GM12875 (cell line): Measurements from ENCODE around the gene RFNG.

Experiments
- H3K4me3 ChIP-seq: one replicate; pipeline ENCODE4 v1.5.1; 2011; ENCODE audit warnings: low read depth, low read length, control low read depth
- CTCF ChIP-seq: IDR thresholded peaks from 2 replicates; pipeline ENCODE4 v1.5.1; 2011; ENCODE audit warnings: low read depth, mild to moderate bottlenecking, control low read depth, inconsistent platforms, low read length, moderate library complexity, borderline replicate concordance; ENCODE audit not compliant: insufficient read depth

Gene RFNG

DNA sequence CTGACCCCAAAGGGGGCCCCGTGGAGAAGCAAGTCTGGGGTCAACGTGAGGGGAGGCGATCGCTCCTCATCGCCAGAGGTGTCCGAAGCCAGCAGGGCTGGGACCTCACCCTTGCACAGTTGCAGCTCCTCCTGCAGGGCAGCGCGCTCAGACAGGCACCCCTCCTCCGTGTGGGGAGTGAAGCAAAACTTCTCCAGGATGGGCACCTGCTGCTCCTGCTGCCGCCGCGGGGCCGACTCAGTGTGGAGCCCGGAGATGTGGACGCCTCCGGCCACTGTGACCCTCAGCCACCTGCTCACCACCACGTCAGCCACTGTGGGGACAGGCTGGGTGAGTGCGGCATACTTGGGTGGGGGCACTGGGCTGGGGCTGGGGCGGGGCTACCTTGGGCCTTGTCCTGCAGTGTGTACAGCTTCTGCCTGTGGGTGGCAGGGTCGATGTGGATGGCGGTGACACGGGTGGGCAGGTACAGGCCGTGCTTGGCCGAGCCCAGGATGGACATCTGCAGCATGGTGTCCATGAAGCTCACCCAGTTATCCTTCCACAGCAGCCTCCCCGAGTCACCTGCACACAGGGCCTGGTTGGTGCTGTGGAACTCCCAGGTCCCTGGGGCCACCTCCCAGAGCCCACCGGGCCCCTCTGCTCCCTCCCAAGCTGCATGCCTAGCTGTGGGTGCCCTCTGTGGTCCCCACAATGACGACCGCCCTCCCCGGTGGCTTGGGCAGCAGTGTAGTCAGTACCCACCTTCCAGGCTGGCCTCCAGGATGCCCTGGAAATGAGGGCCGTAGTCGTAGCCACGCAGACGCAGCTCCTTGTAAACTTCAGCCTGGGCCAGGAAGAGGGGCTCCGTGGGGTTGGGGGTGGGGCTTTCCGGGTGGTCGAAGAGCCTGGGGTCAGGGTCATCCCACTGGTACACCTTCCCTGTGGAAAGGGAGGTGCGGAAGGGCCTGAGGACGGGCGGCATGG, 35.6 kb upstream of the RFNG start:
- no peak overlapping the region for H3K4me3 ChIP-seq
- no peak for TF ChIP-seq CTCF

DNA sequence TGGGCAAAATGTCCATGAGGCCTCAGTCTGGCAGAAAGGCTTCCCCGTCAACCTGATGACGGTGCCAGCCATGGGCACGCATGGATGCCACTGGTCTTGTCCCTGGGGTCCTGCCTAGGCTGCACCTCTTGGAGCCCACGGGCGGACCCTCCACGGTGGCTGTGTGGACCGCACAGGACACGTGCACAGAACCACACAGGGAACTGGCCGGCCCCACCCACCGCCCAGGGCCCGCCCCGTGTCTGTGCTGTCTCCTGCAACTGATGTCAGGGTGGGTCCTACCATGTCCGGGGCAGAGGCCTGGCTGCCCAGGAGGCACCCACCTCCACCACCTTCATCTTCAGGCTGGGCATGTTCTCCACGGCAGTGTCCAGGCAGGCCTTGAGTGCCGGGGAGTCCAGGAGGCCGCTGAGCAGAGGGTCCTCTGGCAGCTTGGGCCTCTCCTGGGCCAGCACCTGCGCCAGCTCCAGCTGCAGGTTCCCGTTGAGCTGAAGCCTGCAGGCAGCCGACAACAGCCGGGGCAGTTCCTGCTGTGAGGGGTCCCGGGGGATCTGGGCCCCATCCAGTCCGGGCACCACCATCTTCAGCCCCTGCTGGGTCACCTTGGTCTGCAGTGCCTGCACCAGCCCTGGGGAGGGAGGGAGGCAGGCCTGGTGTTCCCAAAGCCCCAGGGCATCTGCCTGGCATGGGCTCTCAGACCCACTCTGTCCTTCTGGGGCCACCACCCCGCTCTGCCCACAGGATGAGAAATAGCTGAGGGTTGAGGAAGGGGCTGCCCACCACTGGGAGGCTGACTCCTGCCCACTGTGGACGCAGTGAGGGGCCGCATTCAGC, 34.5 kb upstream of the RFNG start:
- H3K4me3 ChIP-seq, result no peak overlapping the region
- TF ChIP-seq CTCF, result no peak

- TF ChIP-seq CTCF, result no peak
- H3K4me3 ChIP-seq, result no peak overlapping the region
These were observed 33.6 kb upstream of the RFNG start for GRCh38 chr17:82085031-82085861.

- TF ChIP-seq CTCF, result no peak
- H3K4me3 ChIP-seq, result no peak overlapping the region
These were observed 32.9 kb upstream of the RFNG start for GRCh38 chr17:82084373-82085030.

GRCh38 chr17:82083533-82084359, 32.1 kb upstream of the RFNG start:
- no peak for TF ChIP-seq CTCF

DNA sequence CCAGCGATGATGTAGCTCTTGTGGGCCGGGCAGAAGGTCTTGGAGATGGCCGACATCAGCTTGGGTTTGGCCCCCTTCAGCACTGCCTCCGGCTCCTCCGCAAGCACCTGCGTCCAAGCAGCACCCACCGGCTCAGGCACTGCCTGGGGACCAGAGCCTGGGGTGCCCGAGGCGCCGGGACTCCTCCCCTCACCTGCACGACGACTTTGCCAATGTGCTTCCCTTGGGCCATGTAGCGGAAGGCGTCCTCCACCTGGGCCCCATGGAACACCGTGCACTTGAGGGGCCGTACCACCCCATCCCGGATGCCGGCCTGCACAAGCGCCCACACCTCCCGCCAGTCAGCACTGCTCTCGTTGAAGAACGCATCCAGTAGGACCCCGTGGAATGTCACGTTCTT, 31.4 kb upstream of the RFNG start:
- TF ChIP-seq CTCF, result no peak
- no peak overlapping the region for H3K4me3 ChIP-seq

More at GRCh38 chr17:82083533-82084359, 32.1 kb upstream of the RFNG start:
- H3K4me3 ChIP-seq, result no peak overlapping the region
